Measurements from ENCODE around the gene GFRA1. TPM values are rescaled to one million over a fixed set of nuclear protein-coding genes. Genes with fewer than 3 reads are reported as not detected.

Gene GFRA1
- total RNA-seq, 1 experiment from 2014 or later, result 24.3 TPM

GRCh38 chr10:116286626-116287200 lies 13.7 kb upstream of the GFRA1 start:
- H3K4me3 ChIP-seq, result no peak overlapping the region
- no peak for DNase-seq
- no peaks in the 10 kb centered on the region for H3K27me3 ChIP-seq

DNA sequence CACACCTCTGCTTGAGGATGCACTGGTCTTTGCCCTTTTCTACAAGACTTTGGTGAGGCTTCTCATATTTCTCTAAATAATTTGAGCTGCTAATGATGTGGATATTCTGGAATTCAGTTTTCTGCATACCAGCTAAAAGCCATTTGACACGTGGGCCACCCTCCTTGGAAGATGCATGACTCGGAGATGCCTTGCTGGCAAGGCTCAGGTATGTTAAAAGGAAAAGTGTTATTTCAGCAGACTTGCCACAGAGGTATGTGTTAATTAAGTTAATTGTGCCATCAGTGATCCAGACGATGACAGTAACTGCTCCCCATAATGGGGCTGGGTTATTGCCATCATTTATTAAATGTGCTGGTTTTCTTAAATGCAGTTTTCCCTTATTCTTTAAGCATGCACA lies 8.8 kb upstream of the GFRA1 start:
- no peak for DNase-seq

More at GRCh38 chr10:116286626-116287200, 13.7 kb upstream of the GFRA1 start:
- Histone ChIP-seq H3K36me3 (no peaks in the 10 kb centered on the region), H3K27ac (no peak overlapping the region), H3K9me3 (replicated peaks) (no peaks in the 10 kb centered on the region), H3K4me1 (peaks cover 7% of the 10 kb centered on the region; the same call in 1 of the 2 replicates)

DNA sequence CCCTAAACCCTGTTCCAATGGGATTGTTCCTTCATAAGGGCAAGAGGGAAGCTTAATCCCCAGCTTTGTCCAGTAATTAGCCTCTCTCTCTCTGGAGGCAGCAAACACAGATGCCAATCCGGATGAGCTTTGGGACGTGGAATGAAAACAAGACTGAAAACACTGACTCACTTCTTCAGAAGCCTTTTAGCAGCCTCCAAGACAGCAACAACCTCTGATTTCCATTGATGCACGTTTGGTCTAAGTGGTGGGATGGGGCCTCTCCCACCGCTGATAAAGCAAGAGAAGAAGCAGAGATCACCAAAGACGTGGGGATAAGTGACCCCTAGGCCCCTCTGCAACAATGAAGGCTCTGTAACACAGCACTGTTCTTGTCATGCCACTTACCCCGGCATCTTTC lies 5.8 kb upstream of the GFRA1 start:
- H3K27ac ChIP-seq, result no peak overlapping the region
- no peaks in the 10 kb centered on the region for H3K36me3 ChIP-seq
- H3K9me3 ChIP-seq (replicated peaks), result no peaks in the 10 kb centered on the region
- H3K27me3 ChIP-seq, result no peaks in the 10 kb centered on the region
- H3K4me1 ChIP-seq, result no peaks in the 10 kb centered on the region; the same call in none of the 2 replicates
- no peak for DNase-seq
- no peak overlapping the region for H3K4me3 ChIP-seq

More for the DNA sequence above, 8.8 kb upstream of the GFRA1 start:
- Histone ChIP-seq H3K9me3 (replicated peaks) (no peaks in the 10 kb centered on the region), H3K27me3 (no peaks in the 10 kb centered on the region), H3K27ac (no peak overlapping the region), H3K4me1 (no peaks in the 10 kb centered on the region; the same call in 1 of the 2 replicates), H3K36me3 (no peaks in the 10 kb centered on the region), H3K4me3 (no peak overlapping the region)

- Histone ChIP-seq H3K9me3 (replicated peaks) (no peaks in the 10 kb centered on the region), H3K4me1 (no peaks in the 10 kb centered on the region; the same call in none of the 2 replicates), H3K27ac (no peak overlapping the region), H3K27me3 (no peaks in the 10 kb centered on the region), H3K36me3 (no peaks in the 10 kb centered on the region), H3K4me3 (no peak overlapping the region)
- no peak for DNase-seq
These were observed 4.0 kb upstream of the GFRA1 start for GRCh38 chr10:116276981-116277380.

DNA sequence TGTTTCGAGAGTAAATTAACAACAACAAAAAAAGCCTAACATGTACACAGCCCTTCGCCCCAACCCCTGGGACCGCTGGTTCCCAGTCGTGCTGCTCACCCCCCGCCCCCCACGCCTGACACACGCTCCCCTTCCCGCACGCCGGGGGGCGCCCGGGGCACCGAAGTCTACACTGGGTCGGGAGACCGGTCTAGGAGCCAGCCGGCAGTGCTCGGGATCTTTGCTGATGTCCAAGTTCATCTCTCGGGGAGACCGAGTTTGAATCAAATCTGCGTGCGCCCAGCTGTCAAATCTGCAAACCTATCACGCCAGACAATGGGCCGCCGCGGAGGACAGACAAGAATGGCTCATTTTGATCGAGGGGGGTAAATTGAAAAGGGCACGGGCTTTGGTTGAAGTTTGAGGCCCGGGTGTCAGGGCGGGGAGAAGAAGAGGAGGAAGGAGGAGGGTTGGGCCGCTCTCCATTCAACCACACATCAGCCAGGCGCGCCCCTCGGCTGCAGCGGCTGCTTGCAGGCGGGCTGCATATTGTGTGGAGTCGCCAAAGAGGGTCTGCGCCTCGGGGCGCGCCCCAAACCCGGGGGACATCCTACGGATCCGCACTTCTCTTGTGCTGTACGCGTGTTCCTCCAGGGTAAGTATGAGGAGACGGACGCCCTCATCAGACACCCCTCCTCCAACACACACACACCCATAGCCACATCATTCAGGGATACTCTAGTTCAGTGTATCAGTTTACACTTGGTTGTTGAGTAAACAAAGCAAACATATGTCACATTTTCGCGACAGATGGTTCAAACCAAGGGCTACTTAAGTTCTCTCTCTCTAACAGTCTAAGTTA lies 1.3 kb upstream of the GFRA1 start:
- no peaks in the 10 kb centered on the region for H3K9me3 ChIP-seq (replicated peaks)
- H3K27ac ChIP-seq, result peak overlapping the region; percentile 56
- peak; percentile 73 to 80 for DNase-seq
- H3K4me1 ChIP-seq, result no peaks in the 10 kb centered on the region; the same call in none of the 2 replicates
- peak overlapping the region; percentile 69 for H3K4me3 ChIP-seq
- H3K27me3 ChIP-seq, result no peaks in the 10 kb centered on the region
- no peaks in the 10 kb centered on the region for H3K36me3 ChIP-seq

GRCh38 chr10:116271593-116272439 lies 1.2 kb downstream of the GFRA1 start:
- Histone ChIP-seq H3K27me3 (no peaks in the 10 kb centered on the region), H3K27ac (peak overlapping the region; percentile 56), H3K36me3 (0 out of 2 replicates have a peak, but pooled peaks cover 5% of the 10 kb centered on the region), H3K9me3 (replicated peaks) (no peaks in the 10 kb centered on the region), H3K4me1 (no peaks in the 10 kb centered on the region; the same call in 1 of the 2 replicates), H3K4me3 (peak overlapping the region; percentile 69)
- peak; percentile 63 to 67 for DNase-seq

DNA sequence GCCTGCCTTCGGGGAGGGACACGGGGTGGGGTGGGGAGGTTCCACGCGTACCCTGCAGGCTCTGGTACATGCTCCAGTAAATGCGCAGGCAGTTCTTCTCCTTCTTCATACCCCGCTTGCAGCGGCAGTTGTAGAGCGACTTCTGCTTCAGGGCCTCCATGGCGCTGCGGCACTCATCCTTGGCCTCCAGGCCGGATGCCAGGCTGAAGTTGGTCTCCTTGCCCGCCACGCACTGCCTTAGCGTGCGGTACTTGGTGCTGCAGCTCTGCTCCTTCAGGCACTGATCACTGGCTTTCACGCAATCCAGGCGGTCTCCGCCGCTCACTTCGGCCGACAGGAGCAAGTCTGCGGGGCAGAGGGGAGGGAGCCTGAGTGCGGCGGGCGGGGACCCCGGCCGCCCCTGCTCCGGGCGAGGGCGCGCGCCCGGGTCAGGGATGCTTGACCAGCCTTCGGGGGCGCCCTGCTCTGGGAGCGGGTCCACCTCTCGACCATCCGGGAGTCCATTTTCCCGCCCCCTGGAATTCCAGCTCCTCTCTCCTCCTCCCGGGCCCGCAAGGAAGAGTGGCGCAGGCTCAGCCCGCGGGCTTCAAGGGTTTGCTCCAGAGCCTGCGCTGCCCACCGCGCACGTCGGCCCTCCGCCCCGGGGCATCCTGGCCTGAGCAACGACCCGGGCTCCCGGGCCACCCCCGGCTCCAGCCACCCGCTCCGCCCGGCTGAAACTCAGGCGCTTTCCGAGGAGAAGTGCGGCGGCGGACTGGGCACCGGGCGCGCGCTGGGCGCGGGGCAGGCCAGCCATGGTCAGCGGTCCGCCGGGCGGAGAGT lies 2.0 kb downstream of the GFRA1 start:
- Histone ChIP-seq H3K4me3 (no peak overlapping the region), H3K27ac (no peak overlapping the region), H3K4me1 (peaks cover under 1% of the 10 kb centered on the region), H3K27me3 (no peaks in the 10 kb centered on the region), H3K36me3 (0 out of 2 replicates have a peak, but pooled peaks cover 5% of the 10 kb centered on the region), H3K9me3 (replicated peaks) (no peaks in the 10 kb centered on the region)
- no peak for DNase-seq

DNA sequence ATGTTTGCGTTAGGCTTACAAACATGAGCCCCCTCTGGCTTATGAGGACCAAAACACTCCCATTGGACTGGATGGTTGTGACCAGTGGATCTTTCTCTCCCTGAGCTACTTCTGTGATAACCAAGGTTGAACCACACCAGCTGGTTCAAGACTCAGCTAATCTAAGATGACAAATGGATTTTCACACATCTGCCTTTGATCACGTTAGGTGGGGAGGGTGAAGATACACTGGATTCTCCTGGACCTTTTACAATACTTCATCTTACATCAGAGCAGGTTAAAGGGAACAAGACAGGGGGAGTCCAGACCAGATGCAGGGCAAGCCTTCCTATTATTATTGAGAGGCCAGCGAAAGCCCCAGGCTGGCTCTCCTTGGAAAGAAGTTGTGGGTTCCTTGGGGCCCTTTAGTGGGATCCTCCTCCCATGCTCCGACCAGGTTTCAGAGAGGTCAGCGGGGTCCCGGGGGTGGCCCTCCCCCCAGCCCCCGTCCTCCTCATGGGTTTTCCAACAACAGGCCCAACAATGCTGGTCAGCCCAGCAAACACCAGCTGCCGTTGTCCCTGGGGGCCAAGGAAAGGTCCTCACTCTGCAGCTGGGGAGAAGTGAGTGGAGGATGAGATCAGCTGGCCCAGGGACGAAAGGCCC lies 2.8 kb downstream of the GFRA1 start:
- Histone ChIP-seq H3K4me1 (peaks cover 3% of the 10 kb centered on the region; the same call in 1 of the 2 replicates), H3K36me3 (0 out of 2 replicates have a peak, but pooled peaks cover 5% of the 10 kb centered on the region), H3K27me3 (no peaks in the 10 kb centered on the region), H3K27ac (no peak overlapping the region), H3K9me3 (replicated peaks) (no peaks in the 10 kb centered on the region), H3K4me3 (no peak overlapping the region)
- no peak for DNase-seq

GRCh38 chr10:116269619-116270018 lies 3.4 kb downstream of the GFRA1 start:
- no peaks in the 10 kb centered on the region for H3K27me3 ChIP-seq

GRCh38 chr10:116268976-116269375 lies 4.0 kb downstream of the GFRA1 start:
- no peak for DNase-seq
- Histone ChIP-seq H3K36me3 (0 out of 2 replicates have a peak, but pooled peaks cover 5% of the 10 kb centered on the region), H3K4me3 (no peak overlapping the region), H3K27ac (no peak overlapping the region), H3K9me3 (replicated peaks) (no peaks in the 10 kb centered on the region), H3K4me1 (peaks cover 3% of the 10 kb centered on the region; the same call in 1 of the 2 replicates), H3K27me3 (no peaks in the 10 kb centered on the region)

More at GRCh38 chr10:116269619-116270018, 3.4 kb downstream of the GFRA1 start:
- DNase-seq, result no peak
- Histone ChIP-seq H3K9me3 (replicated peaks) (no peaks in the 10 kb centered on the region), H3K36me3 (0 out of 2 replicates have a peak, but pooled peaks cover 5% of the 10 kb centered on the region), H3K4me3 (no peak overlapping the region), H3K4me1 (peaks cover 3% of the 10 kb centered on the region; the same call in 1 of the 2 replicates), H3K27ac (no peak overlapping the region)

DNA sequence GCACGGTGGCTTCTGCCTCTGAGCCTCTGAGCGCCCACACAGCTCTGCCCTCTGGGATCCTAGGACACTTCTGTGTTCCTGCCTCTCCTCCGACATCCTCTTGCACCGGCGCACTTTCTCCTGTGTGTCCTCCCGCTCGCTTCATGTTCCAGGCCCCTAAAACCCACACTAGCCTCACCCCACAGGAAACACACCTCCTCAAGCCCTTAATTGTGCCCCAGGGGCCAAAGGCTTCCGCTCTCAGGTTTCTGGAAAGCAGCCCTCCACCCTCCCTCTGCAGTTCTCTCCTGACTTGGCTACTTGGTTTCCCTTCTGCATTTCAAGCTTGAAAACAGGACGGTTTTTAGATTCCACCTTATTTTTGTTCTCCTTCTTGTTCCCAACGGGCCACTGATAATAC lies 7.3 kb downstream of the GFRA1 start:
- H3K9me3 ChIP-seq (replicated peaks), result no peaks in the 10 kb centered on the region
- H3K4me1 ChIP-seq, result peaks cover 9% of the 10 kb centered on the region
- H3K27ac ChIP-seq, result no peak overlapping the region
- 0 out of 2 replicates have a peak, but pooled peaks cover 5% of the 10 kb centered on the region for H3K36me3 ChIP-seq
- no peak overlapping the region for H3K4me3 ChIP-seq
- no peaks in the 10 kb centered on the region for H3K27me3 ChIP-seq
- DNase-seq, result peak in 1 of 2 experiments; percentile 39

DNA sequence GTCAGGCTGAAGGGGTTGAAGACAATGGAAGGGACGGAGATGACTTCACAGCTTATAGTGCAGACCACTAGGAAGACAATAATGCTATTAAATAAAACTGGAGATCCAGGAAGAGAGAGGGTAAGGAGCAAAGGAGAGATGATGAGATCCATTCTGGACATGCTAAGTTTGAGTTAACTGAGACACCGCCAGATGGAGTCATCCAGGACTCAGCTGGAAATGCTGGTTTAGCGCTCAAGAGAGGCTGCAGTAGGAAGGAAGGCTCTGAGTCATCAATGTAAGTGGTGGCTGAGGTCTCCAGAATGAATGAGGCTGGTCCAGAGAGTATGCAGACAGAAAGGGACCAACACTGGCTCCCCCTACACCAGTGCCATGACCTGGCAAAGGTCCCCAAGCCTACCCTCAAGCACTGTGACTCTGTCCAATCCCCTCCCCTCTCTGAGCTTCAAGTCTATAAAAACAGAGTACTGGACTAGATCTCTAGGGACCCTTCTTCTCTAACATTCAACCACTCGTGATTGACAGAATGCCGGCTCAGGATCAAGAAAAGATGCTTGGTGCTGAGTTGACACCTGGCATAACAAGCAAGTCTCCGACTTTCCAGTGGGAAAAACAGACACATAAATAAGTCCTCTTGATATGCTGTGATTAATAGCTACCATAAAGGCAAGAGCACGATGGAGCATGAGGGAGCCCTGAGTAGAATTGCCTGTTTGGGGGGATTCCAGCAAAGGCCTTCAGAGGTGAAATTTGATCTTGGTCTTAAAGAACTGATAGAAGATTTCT lies 8.9 kb downstream of the GFRA1 start:
- Histone ChIP-seq H3K9me3 (replicated peaks) (no peaks in the 10 kb centered on the region), H3K27me3 (no peaks in the 10 kb centered on the region), H3K36me3 (0 out of 2 replicates have a peak, but pooled peaks cover 5% of the 10 kb centered on the region), H3K4me1 (peaks cover 14% of the 10 kb centered on the region), H3K4me3 (no peak overlapping the region), H3K27ac (no peak overlapping the region)
- no peak for DNase-seq

DNA sequence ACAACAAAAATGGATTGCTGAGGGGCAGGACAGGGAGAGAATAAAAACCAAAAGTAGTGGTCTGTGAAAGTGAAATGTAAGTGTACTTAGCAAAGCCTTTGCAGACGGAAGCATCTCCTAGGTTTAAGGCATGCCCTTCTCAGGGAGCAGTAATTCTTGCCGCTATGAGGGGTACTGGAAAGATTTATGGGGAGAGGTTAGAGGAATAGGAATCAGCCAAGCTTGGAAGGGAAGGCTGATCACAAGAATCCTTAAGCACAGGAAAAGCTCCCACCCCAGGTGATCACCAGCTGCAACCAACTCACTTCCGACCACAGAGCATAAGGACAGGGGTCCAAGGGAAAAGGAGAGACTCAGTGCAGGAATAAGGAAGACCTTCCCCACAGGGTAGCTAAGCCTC lies 10.3 kb downstream of the GFRA1 start:
- Histone ChIP-seq H3K9me3 (replicated peaks) (no peaks in the 10 kb centered on the region), H3K4me1 (peaks cover 14% of the 10 kb centered on the region), H3K4me3 (no peak overlapping the region), H3K27me3 (no peaks in the 10 kb centered on the region), H3K36me3 (no peaks in the 10 kb centered on the region), H3K27ac (no peak overlapping the region)
- no peak for DNase-seq
